ENCODE data around the gene TMEM101.
"Not testable (repeated sequence)": the region's sequence is repeated elsewhere in the genome, so short reads cannot be mapped to it uniquely, and the experiment has no call there.

The TMEM101 gene

GRCh38 chr17:44000141-44000860 lies 14.5 kb downstream of the TMEM101 start:
- DNase-seq, result no peak

- no peak for DNase-seq
Observed at GRCh38 chr17:43999024-43999423, 15.7 kb downstream of the TMEM101 start.

DNA sequence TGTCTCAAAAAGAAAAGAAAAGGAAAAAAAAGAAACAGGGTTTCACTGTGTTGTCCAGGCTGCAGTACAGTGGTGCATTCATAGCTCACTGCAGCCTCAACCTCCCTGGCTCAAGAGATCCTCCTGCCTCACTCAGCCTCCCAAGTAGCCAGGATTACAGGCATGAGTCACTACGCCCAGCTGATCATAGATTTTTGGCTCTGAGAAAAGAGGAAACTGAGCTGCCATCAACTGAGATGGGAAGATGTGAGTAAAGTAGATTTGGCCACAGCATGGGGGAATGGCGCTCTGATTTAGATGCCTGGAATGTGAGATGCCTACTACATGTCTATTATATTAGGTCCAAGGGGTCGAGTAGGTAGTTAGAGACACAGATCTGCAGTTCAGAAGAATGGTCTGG lies 16.2 kb downstream of the TMEM101 start:
- DNase-seq, result no peak

DNA sequence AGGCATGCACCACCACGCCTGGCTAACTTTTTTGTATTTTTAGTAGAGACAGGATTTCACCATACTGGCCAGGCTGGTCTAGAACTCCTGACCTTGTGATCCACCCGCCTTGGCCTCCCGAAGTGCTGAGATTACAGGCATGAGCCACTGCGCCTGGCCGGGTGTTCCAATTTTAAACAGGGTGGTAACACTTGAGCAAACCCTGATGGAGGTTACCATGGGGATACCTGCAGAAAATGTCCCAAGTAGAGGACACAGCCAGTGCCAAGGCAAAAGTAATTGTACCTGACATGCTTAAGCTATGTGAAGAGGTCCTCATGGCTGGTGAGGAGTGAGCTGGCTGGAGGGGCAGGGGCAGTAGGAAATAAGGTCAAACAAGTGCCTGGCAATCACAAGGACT lies 17.6 kb downstream of the TMEM101 start:
- DNase-seq, result not testable (repeated sequence)

DNA sequence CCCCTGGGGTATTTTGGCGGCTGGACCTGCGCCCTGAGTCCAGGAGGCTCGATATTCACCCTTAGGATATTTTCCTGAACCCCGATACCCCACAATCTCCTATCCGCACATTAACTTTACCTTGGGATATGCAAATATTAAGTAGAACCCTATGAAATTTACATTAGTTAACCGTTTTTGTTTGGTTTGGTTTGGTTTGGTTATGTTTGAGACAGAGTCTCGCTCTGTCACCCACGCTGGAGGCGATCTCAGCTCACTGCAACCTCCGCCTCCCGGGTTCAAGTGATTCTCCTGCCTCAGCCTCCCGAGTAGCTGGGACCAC lies 19.7 kb downstream of the TMEM101 start:
- DNase-seq, result no peak

- DNase-seq, result no peak
Observed at GRCh38 chr17:43994272-43995149, 20.3 kb downstream of the TMEM101 start.

DNA sequence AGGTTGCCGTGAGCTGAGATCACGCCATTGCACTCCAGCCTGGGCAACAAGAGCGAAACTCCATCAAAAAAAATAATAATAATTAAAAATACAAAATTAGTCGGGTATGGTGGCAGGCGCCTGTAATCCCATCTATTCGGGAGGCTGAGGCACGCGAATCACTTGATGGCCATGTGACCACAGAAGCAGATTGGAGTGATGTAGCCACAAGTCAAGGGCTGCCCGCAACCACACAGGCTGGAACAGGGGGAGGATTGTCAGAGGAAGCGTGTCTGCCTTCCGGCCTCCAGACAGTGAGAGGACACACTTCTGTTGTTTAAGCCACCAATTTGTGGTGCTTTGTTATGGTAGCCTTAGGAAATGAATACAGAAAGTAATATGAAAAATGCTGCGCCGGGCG lies 22.1 kb downstream of the TMEM101 start:
- no peak for DNase-seq

DNA sequence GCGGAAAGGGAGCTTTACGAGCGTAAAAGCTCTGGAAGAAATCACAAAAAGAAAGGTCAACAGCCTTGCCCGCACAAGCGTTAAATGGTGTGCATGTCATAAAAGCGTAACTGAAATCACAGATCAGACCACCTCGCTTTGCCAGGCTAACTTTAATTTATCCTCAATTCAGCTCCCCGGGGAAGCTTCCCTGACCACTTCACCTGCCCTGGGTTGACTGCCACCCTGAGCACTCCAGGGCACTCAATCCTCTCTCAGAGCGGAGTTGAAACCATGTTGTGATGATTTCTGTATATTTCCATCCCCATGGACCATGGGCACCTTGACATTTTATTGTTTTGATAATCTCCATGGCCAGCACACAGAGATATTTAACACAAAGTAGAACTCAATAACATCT lies 26.5 kb downstream of the TMEM101 start:
- no peak for DNase-seq

GRCh38 chr17:43987131-43988021 lies 27.4 kb downstream of the TMEM101 start:
- DNase-seq, result no peak

GRCh38 chr17:43986225-43986981 lies 28.4 kb downstream of the TMEM101 start:
- DNase-seq, result no peak

GRCh38 chr17:43984521-43984920 lies 30.2 kb downstream of the TMEM101 start:
- no peak for DNase-seq

DNA sequence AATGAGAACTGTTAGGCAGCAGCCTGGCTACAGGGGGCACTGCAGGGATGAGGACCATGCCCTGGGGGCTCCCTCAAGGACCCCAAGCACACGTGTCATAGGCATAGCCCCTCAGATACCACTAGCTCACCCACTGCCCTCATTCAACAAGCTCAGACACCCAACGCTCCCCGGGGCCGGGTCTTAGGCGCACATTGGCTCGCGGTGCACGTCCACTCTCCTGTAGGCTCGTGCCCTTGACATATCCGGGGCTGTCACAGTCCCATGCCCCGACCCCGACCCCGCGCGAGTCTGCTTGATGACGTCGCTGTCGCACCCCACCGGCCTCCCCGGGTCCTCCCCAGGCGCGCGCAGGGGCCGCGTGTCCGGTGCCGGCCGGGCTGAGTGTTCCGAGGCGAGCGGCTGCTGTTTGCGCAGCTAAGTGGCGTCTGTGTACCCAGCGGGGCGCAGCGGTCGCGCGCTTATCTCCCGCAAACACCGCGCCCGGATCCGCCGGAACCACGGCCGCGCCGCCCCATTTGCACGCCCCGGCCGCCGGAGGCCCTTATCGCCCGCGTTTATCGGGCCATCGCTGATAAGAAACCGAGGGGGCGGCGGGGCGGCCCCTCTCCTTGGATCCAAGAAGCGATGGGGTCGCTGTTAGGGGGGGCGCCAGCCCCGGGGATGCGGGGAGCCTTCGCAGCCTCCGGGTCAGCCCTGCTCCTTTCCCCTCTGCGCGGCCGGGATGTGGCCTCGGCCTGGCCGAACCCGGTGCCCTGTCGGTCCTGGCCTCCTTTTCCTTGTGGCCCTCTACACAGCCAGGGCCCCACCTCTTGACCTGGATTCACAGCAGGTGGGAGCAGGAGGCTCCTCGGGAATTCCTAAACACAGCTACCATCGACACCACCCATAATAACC lies 31.0 kb downstream of the TMEM101 start:
- no peak for DNase-seq

- no peak for DNase-seq
Observed at GRCh38 chr17:43983196-43983514, 31.6 kb downstream of the TMEM101 start.

- no peak for DNase-seq
Observed at GRCh38 chr17:43982171-43982570, 32.6 kb downstream of the TMEM101 start.

GRCh38 chr17:43979671-43980070 lies 35.1 kb downstream of the TMEM101 start:
- no peak for DNase-seq

DNA sequence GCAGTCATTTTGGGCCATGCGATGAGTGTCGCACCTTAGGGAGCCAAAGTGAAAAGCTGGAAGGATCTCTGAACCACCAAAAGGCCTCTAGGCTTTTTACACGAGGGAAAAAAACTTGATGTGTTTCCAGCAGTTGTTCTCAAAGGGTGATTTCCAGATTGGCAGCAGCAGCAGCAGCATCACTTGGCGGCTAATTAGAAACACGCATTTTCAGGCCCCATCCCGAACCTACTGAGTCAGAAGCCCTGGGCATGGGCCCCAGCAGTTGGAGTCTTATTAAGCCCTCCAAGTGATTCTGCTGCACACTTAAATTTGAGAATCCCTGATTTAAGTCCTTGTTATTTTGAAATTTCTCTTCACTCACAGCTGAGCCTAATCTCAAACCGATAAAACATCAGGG lies 35.8 kb downstream of the TMEM101 start:
- DNase-seq, result no peak

GRCh38 chr17:43978078-43978477 lies 36.7 kb downstream of the TMEM101 start:
- DNase-seq, result no peak

DNA sequence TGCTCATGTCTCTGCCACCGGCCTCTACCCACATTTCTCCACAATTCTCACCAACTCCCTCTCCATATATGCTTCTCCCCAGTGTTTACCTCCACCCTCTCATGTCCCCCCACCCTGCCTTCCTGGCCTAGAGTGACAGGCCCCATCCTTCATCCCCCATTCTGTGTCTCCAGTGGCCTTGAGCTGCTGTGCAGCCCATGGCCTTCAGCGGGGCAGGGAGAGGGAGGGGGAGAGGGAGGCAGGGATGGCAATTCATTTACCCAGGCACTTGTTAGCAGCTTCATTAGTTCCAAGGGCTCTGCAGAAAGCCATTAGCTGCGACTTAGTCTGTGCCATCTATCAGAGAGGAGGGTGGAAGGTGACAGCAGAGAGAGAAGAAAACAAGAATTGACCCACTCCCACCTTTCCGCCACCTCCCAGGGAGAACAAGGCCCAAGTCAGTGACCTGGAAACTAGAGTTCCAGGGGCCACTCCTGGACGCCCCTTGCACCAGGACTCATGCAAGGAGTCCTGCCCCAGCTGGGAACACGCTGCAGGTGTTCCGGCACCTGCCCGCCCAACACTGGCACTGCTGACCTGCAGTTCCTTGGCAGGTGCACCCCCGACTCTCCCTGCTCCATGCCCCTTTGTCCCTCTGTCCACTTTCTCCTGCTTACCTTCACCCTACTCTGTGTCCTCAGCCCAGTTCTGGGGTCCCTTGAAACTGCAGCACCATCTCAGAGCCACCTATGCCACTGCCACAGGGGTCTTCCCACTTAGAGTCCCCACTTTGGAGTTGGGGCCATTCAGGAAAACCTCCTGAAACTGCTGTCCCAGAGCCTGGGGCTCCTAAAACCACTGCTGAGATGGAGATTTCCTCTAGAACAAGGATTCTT lies 37.6 kb downstream of the TMEM101 start:
- no peak for DNase-seq

- DNase-seq, result no peak
Observed at GRCh38 chr17:43975898-43976297, 38.9 kb downstream of the TMEM101 start.

DNA sequence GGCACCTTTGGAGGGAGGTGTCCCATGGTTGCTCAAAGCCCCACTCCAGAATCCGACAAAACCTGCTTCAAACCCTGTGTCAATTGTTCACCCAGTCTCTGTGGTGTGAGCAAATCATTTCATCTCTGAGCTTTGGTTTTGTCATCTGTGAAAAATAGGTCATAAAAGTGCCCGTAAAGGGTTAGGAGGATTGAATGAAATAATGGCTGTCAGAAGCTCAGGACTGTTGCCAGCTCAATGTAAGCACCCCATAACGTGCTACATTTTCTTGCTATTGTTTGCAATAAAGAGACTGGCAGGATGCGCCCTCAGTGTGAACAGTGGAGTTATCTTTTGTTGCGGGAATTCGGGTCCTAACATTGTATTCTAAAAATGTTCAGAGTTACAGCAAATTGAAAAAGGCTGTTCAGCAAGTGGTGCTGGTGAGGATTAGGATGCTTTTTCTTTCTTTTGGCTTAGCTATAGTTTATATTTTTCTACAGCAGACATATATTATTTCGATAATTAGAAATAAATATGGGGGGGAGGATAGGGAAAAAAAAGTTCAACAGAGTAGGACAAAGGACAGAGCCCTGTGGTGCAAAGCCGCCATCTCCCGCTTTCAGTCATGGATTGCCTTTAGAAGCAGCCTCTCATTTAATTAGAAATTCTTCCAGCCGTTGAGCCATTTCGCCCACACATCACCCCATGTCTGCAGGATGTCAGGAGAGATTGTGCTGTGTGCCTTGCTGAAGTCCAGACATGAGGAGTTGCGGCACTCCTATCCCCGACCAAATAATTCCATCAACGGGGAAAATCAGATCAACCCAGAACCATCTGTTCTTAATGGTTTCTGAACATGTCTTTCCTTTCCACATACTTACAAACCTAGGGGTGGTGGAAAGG lies 40.1 kb downstream of the TMEM101 start:
- no peak for DNase-seq
